ENCODE data around the gene NUDT6. TPM values are rescaled to one million over a fixed set of nuclear protein-coding genes. Genes with fewer than 3 reads are reported as not detected.
"Not testable (repeated sequence)": the region's sequence is repeated elsewhere in the genome, so short reads cannot be mapped to it uniquely, and the experiment has no call there.

NUDT6 gene
- total and polyA plus RNA-seq, 11 donors = 6.7 to 22.5 (median 15.1) TPM

- Histone ChIP-seq H3K4me3 (no peak overlapping the region), H3K4me1 (no peaks in the 10 kb centered on the region), H3K27me3 (no peaks in the 10 kb centered on the region), H3K9me3 (peaks cover 0 to 10% (median 0%) of the 10 kb centered on the region in 12 donors), H3K27ac (no peak overlapping the region), H3K36me3 (peaks cover 0 to 8% (median 0%) of the 10 kb centered on the region in 9 donors)
- no peak for TF ChIP-seq POLR2A (IDR thresholded peaks at IDR 0.05)
- TF ChIP-seq CTCF (IDR thresholded peaks at IDR 0.05) = no peak
- DNase-seq = no peak
- intact Hi-C loops (cut with DNase I) = no loop called here
- no peak for ATAC-seq
- WGBS, 4 donors = 81 to 96% (median 89%) methylated on average over 1 of the region's 1 CpG
Observed at GRCh38 chr4:122873146-122873545, 49.3 kb downstream of the NUDT6 start.

GRCh38 chr4:122868235-122868634 lies 54.2 kb downstream of the NUDT6 start:
- H3K4me3 ChIP-seq; H3K36me3 ChIP-seq; ATAC-seq; H3K27me3 ChIP-seq; DNase-seq; H3K27ac ChIP-seq; H3K4me1 ChIP-seq; intact Hi-C loops (cut with DNase I): not testable (repeated sequence)
- H3K9me3 ChIP-seq = peaks cover 0 to 12% (median 0%) of the 10 kb centered on the region in 12 donors
- WGBS, 4 donors = 98 to 99% (median 99%) methylated on average over 3 of the region's 3 CpGs

GRCh38 chr4:122865425-122865824 lies 57.0 kb downstream of the NUDT6 start:
- DNase-seq (no peak), ATAC-seq (no peak)
- no peak for TF ChIP-seq POLR2A (IDR thresholded peaks at IDR 0.05)
- TF ChIP-seq CTCF (IDR thresholded peaks at IDR 0.05) = no peak
- Histone ChIP-seq H3K4me3 (no peak overlapping the region), H3K36me3 (no peaks in the 10 kb centered on the region), H3K9me3 (peaks cover 0 to 12% (median 0%) of the 10 kb centered on the region in 12 donors), H3K4me1 (peaks cover 0 to 12% (median 0%) of the 10 kb centered on the region in 12 donors), H3K27ac (no peak overlapping the region), H3K27me3 (no peaks in the 10 kb centered on the region)
- 92 to 95% (median 92%) methylated on average over 4 of the region's 4 CpGs for WGBS, 4 donors
- intact Hi-C loops (cut with DNase I) = no loop called here

- TF ChIP-seq CTCF (IDR thresholded peaks at IDR 0.05) = no peak
- no peak for TF ChIP-seq POLR2A (IDR thresholded peaks at IDR 0.05)
- peaks cover 0 to 12% (median 0%) of the 10 kb centered on the region in 12 donors for H3K4me1 ChIP-seq
- ATAC-seq (peak in 1 of 4 donors; percentile 47), DNase-seq (no peak)
- H3K36me3 ChIP-seq = no peaks in the 10 kb centered on the region
- H3K27me3 ChIP-seq = no peaks in the 10 kb centered on the region
- intact Hi-C loops (cut with DNase I) = no loop called here
- peak overlapping the region in 1 of 12 donors; percentile 3 for H3K27ac ChIP-seq
- peaks cover 0 to 6% (median 0%) of the 10 kb centered on the region in 12 donors for H3K9me3 ChIP-seq
- no peak overlapping the region for H3K4me3 ChIP-seq
- WGBS, 4 donors = 28 to 60% (median 53%) methylated on average over 1 of the region's 1 CpG
Observed at GRCh38 chr4:122863639-122864038, 58.8 kb downstream of the NUDT6 start.
